OCI-LY3 (cell line): ENCODE measurements around the gene CHMP6.

Experiments used
- H2AFZ ChIP-seq: fragments of 200-600, 300-600 bp; shearing (Covaris generic); 2 replicates; pipeline ENCODE4 v1.6.0; 2014; ENCODE audit warnings: antibody characterized with exemption, low read depth, low read length
- H3K27ac ChIP-seq: fragments of 200-600, 300-600 bp; sonication (generic); 2 replicates; pipeline ENCODE4 v1.5.1; 2014; ENCODE audit warnings: mild to moderate bottlenecking, low read length, moderate library complexity, mixed read lengths
- H3K27me3 ChIP-seq: fragments of 200-600, 300-600 bp; sonication (generic); 2 replicates; pipeline ENCODE4 v1.6.1; 2014; ENCODE audit warnings: low read depth, low read length, mixed read lengths
- H3K36me3 ChIP-seq: fragments of 200-600, 300-600 bp; sonication (generic); replicated peaks from 2 replicates; pipeline ENCODE3; 2014; ENCODE audit warnings: low read depth, low read length, mixed read lengths
- H3K4me1 ChIP-seq: fragments of 300-600, 200-600 bp; sonication (generic); 2 replicates; pipeline ENCODE4 v1.6.1; 2014; ENCODE audit warnings: low read length, mixed read lengths
- H3K4me2 ChIP-seq: fragments of 200-600, 300-600 bp; sonication (generic); 2 replicates; pipeline ENCODE4 v1.6.1; 2014; ENCODE audit warnings: low read length, mixed read lengths
- H3K4me3 ChIP-seq: fragments of 300-600, 200-600 bp; sonication (generic); 2 replicates; pipeline ENCODE4 v1.5.1; 2014; ENCODE audit warnings: antibody characterized with exemption, mild to moderate bottlenecking, low read length, moderate library complexity
- H3K79me2 ChIP-seq: fragments of 300-600, 200-600 bp; shearing (Covaris generic); 2 replicates; pipeline ENCODE4 v1.6.1; 2014; ENCODE audit warnings: mild to moderate bottlenecking, low read length, mixed read lengths
- H3K9ac ChIP-seq: fragments of 300-600, 200-600 bp; shearing (Covaris generic); 2 replicates; pipeline ENCODE4 v1.6.0; 2014; ENCODE audit warnings: mild to moderate bottlenecking, low read length, moderate library complexity
- H3K9me3 ChIP-seq: fragments of 200-600, 300-600 bp; shearing (Covaris generic); 2 replicates; pipeline ENCODE4 v1.6.1; 2014; ENCODE audit warnings: low read length, mixed read lengths; ENCODE audit not compliant: insufficient read depth
- H4K20me1 ChIP-seq: fragments of 200-600, 300-600 bp; sonication (generic); 2 replicates; pipeline ENCODE4 v1.6.1; 2016; ENCODE audit warnings: low read length, mixed read lengths; ENCODE audit not compliant: insufficient read depth
- CTCF ChIP-seq: fragments of 200-600, 300-600 bp; sonication (generic); IDR thresholded peaks from 2 replicates; pipeline ENCODE4 v1.5.1; 2014; ENCODE audit warnings: antibody characterized with exemption, low read length, low read depth
- EZH2phosphoT487 ChIP-seq: fragments of 200-600 bp; shearing (Covaris generic); IDR thresholded peaks from 2 replicates; pipeline ENCODE4 v1.6.1; 2018; ENCODE audit warnings: antibody characterized with exemption, mixed run types, low read depth

CHMP6 gene

GRCh38 chr17:81019563-81020442 lies 28.2 kb downstream of the CHMP6 start:
- H3K4me1 ChIP-seq, result no peaks in the 10 kb centered on the region
- H3K9me3 ChIP-seq, result no peaks in the 10 kb centered on the region
- H3K4me2 ChIP-seq, result no peak overlapping the region
- H4K20me1 ChIP-seq, result no peaks in the 10 kb centered on the region
- H3K27me3 ChIP-seq, result peaks cover 23% of the 10 kb centered on the region
- H2AFZ ChIP-seq, result no peak overlapping the region
- TF ChIP-seq CTCF (no peak), EZH2phosphoT487 (no peak)
- no peak overlapping the region for H3K27ac ChIP-seq
- H3K36me3 ChIP-seq, result no peaks in the 10 kb centered on the region
- H3K79me2 ChIP-seq, result no peaks in the 10 kb centered on the region
- H3K4me3 ChIP-seq, result no peak overlapping the region
- H3K9ac ChIP-seq, result no peak overlapping the region

- H3K4me1 ChIP-seq, result no peaks in the 10 kb centered on the region
- H2AFZ ChIP-seq, result no peak overlapping the region
- H3K79me2 ChIP-seq, result no peaks in the 10 kb centered on the region
- TF ChIP-seq CTCF, result no peak
- TF ChIP-seq EZH2phosphoT487, result no peak
- peaks cover 23% of the 10 kb centered on the region for H3K27me3 ChIP-seq
- no peak overlapping the region for H3K4me3 ChIP-seq
- no peak overlapping the region for H3K27ac ChIP-seq
- no peaks in the 10 kb centered on the region for H3K9me3 ChIP-seq
- H3K36me3 ChIP-seq, result no peaks in the 10 kb centered on the region
- H3K9ac ChIP-seq, result no peak overlapping the region
- no peak overlapping the region for H3K4me2 ChIP-seq
- no peaks in the 10 kb centered on the region for H4K20me1 ChIP-seq
Observed at GRCh38 chr17:81020443-81020766, 28.8 kb downstream of the CHMP6 start.

- H3K9ac ChIP-seq, result no peak overlapping the region
- no peaks in the 10 kb centered on the region for H3K9me3 ChIP-seq
- TF ChIP-seq EZH2phosphoT487 (no peak), CTCF (no peak)
- no peak overlapping the region for H3K4me3 ChIP-seq
- no peak overlapping the region for H3K27ac ChIP-seq
- H3K27me3 ChIP-seq, result peaks cover 23% of the 10 kb centered on the region
- H3K79me2 ChIP-seq, result no peaks in the 10 kb centered on the region
- no peaks in the 10 kb centered on the region for H3K4me1 ChIP-seq
- H3K36me3 ChIP-seq, result no peaks in the 10 kb centered on the region
- H2AFZ ChIP-seq, result no peak overlapping the region
- no peak overlapping the region for H3K4me2 ChIP-seq
- H4K20me1 ChIP-seq, result no peaks in the 10 kb centered on the region
Observed at GRCh38 chr17:81020767-81021497, 29.3 kb downstream of the CHMP6 start.

GRCh38 chr17:81021531-81022343 lies 30.1 kb downstream of the CHMP6 start:
- H2AFZ ChIP-seq, result no peak overlapping the region
- H3K79me2 ChIP-seq, result no peaks in the 10 kb centered on the region
- TF ChIP-seq CTCF (no peak), EZH2phosphoT487 (no peak)
- no peak overlapping the region for H3K4me2 ChIP-seq
- no peak overlapping the region for H3K4me3 ChIP-seq
- H3K36me3 ChIP-seq, result no peaks in the 10 kb centered on the region
- no peak overlapping the region for H3K27ac ChIP-seq
- no peaks in the 10 kb centered on the region for H3K9me3 ChIP-seq
- H3K9ac ChIP-seq, result no peak overlapping the region
- H3K4me1 ChIP-seq, result no peaks in the 10 kb centered on the region
- H4K20me1 ChIP-seq, result no peaks in the 10 kb centered on the region
- peaks cover 17% of the 10 kb centered on the region; the same call in 1 of the 2 replicates for H3K27me3 ChIP-seq
